ENCODE data around the gene SH3D19.

DNA sequence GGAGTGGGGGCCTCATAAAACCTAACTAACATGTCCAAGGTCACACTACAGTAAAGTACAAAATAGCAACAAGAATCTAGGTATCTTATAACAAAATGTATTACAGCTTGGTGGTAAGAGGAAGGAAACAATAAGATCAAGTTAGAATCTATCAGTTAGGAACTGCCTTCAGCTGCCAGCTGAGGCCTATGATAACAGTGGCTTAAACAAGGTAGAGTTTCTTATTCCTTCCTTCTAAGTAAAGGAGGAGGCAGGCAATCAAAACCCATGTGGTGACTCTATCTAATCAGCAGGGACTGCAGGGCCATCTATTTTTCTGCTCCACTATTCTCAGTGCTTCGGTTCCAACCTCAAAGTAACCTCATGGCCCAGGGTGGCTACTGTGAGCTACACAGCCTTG lies 10.9 kb downstream of the SH3D19 start:
- TF ChIP-seq POLR2A (IDR thresholded peaks at IDR 0.05) = no peak
- TF ChIP-seq EP300 (IDR thresholded peaks at IDR 0.05) = no peak
- TF ChIP-seq, protein P1, sequence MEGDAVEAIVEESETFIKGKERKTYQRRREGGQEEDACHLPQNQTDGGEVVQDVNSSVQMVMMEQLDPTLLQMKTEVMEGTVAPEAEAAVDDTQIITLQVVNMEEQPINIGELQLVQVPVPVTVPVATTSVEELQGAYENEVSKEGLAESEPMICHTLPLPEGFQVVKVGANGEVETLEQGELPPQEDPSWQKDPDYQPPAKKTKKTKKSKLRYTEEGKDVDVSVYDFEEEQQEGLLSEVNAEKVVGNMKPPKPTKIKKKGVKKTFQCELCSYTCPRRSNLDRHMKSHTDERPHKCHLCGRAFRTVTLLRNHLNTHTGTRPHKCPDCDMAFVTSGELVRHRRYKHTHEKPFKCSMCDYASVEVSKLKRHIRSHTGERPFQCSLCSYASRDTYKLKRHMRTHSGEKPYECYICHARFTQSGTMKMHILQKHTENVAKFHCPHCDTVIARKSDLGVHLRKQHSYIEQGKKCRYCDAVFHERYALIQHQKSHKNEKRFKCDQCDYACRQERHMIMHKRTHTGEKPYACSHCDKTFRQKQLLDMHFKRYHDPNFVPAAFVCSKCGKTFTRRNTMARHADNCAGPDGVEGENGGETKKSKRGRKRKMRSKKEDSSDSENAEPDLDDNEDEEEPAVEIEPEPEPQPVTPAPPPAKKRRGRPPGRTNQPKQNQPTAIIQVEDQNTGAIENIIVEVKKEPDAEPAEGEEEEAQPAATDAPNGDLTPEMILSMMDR (IDR thresholded peaks at IDR 0.05) = no peak

All from ovary (tissue), 3 donors.